GM12878 (cell line): ENCODE data around the gene C9.

Experiments
- CTCF ChIP-seq, 3 experiments: IDR thresholded peaks in 2 of 3; conservative IDR thresholded peaks in 1 of 3; 2 replicates each; pipeline ENCODE4 v1.5.1; 2011; ENCODE audit warnings: low read depth in 3 of 3, low read length in 3 of 3, mild to moderate bottlenecking in 3 of 3, control low read depth in 2 of 3, moderate library complexity in 2 of 3, inconsistent platforms in 1 of 3, mixed read lengths in 1 of 3; ENCODE audit not compliant: control insufficient read depth in 2 of 3, insufficient read depth in 1 of 3; ENCODE audit errors: extremely low read depth in 1 of 3
- POLR2AphosphoS5 ChIP-seq: IDR thresholded peaks from 2 replicates; pipeline ENCODE4 v1.6.1; 2011; ENCODE audit warnings: mild to moderate bottlenecking, low read length, inconsistent platforms
- SPI1 ChIP-seq: IDR thresholded peaks from 2 replicates; pipeline ENCODE4 v1.6.1; 2011; ENCODE audit warnings: low read depth, mild to moderate bottlenecking, low read length, moderate library complexity, borderline replicate concordance; ENCODE audit not compliant: insufficient read depth

DNA sequence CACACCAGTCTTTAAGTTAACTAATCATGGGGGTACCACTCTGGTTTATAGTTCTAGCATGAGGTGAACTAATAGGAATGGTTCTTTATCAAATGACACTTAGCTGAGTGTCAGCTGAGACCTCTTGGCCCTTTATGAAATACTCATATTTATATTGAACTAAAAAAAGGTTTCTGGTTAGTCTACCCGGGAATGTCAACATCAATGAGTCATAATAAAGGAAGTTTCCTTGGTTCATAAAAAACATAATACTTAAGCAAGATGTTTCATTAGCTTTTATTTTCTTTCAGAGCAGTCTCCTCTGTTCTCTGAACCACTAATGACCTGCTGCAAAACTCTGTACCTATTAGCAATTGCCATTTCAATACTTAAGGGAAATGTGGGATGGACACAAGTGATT, 46.8 kb upstream of the C9 start:
- TF ChIP-seq POLR2AphosphoS5, result no peak
- TF ChIP-seq CTCF (IDR thresholded peaks at IDR 0.05 in 2 of 3, conservative IDR thresholded peaks at IDR 0.05 in 1 of 3; ENCODE audit: control insufficient read depth in 2 of 3, extremely low read depth in 1 of 3, insufficient read depth in 1 of 3, low read depth in 3 of 3, low read length in 3 of 3), result no peak
- TF ChIP-seq SPI1, result no peak
